GOT3 (cell line): Measurements from ENCODE around the gene EME1.
"Not testable (repeated sequence)": the region's sequence is repeated elsewhere in the genome, so short reads cannot be mapped to it uniquely, and the experiment has no call there.

Experiments
- DNase-seq: peaks from one replicate; lab custom pipeline; 2025; ENCODE audit warnings: mixed read lengths; lab: John Stamatoyannopoulos, UW

Gene EME1

DNA sequence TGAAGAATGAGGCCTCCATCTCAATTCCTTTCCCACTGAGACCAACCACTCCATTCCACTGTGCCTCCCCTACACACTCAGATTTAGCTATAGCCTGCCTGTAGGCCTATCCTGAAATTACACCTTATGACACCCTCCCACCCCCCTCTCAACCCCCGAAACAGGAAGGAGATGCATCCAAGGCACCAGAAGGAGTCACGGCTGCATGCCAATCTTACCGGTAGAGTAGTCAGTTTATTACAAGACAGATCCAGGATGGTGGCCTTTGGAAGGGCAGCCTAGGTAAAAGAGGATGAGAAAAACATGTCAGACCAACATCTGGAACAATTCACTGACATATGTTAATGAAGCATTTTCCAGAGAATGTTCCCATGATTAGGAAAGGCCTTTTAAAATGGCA lies 21.7 kb downstream of the EME1 start:
- DNase-seq: no peak

DNA sequence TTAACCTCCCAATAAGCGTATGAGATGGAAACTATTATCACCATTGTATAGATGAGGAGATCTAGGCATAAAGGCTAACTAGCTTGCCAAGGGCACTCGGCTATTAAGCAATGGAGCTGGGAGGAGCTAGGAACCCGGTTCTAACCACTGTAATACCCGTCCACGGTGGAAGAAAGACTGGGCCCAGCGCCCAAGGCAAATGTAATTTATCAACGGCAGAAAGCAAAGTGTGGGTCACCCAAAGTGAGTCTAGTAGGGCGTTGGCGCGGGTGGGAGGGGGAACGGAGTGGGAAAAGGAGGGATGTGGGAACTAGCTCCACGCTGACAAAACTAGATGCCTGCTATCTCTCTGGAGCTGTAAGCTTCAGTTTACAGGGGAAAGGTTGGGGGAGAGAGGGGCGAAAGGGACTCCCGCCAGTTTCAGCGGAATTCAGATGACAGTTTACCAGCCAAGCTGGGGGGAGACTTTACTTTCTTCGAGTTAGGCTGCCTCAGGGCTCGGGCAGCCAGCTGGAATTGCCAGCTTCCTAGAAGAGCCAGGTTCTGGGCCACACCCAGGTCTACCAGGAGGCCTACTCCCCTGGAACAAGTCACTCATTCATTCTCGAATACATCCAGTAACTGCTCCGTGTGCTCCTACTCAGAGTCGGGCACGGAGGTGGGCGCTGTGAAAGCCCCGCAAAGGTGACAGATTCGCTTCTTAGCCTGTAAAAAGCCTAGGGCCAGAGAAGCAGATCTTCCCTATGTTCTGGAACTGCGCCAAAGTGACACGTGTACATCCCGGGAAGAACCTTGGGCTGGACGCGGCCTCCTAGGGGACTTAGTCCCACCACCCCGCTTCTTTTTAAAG lies 23.5 kb downstream of the EME1 start:
- DNase-seq: peak; percentile 16

DNA sequence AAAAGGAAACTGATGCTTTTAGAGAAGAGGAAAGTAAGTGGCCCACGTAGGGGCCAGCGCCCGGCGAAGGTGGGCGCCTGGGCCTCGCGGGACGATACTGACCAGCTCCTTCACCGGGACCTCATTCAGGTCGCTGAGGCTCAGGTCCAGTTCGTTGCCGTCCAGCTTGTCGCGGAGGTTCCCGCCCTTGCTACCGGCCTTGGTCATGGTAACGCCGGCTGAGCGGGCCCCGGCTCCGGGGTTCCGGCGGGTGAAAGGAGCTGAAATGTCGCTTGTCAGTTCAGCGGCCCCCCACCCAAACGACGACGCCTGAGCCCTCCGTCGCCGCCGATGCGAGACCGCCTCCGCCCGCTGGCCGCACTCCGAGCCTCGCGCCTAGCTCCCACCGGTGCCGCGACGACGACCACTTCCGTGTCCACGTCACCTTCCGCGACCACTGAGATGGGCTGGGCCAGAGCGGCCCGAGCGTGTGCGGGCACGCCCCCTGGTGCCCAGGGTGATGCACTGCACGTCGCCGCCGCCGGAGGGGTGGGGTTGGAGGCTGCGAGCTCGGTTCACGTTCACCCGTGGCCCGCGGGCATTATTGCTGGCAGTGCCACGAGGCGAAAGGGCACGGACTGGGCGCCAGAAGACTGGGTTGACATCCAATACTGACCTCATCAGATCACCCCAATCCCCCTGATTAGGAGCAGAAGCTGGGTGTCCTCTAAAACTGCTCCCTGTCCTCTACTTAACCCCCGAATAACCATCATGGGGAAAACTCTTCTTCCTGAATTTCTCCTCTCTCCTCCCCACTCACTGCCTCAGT lies 24.3 kb downstream of the EME1 start, which contains the start of gene LRRC59:
LRRC59 (minus strand) TSS at position 413 of the 808 bp plus-strand sequence; CDS start at position 207, 206 bp downstream.
- DNase-seq: peak; percentile 70

DNA sequence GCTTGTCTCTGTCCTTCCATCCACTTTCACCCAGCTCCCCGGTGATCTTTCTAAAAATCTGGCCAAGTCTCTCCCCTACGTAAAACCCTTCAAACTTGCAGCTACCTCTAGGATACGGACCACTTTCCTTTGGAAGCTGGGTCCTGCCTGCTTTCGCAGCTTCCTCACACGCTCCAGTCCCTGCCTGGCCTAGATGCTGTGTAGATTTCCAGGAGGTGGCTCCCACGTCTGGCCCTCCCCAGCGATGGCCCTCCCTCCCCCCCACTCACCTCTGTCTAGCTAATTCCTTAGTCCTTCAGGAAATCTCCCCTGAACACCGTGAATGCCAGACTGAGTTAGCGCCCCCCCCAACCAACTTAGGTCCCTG lies 24.9 kb downstream of the EME1 start:
- DNase-seq: no peak

DNA sequence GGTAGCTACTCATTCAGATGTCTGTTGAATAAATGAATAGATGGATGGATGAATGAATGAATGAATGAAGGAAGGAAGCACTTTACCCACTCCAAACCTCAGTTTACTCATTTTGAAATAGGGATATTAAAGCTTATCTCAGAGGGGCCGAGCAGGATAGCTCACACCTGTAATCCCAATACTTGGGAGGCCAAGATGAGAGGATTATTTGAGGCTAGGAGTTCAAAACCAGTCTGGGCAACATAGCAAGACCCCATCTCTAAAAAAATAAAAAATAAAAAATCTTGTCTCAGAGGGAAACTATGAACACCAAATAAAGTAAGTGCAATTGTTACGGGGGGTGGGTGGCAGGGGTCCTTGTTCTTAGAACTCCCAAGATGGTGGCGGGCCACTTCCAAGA lies 25.6 kb downstream of the EME1 start:
- DNase-seq: not testable (repeated sequence)

DNA sequence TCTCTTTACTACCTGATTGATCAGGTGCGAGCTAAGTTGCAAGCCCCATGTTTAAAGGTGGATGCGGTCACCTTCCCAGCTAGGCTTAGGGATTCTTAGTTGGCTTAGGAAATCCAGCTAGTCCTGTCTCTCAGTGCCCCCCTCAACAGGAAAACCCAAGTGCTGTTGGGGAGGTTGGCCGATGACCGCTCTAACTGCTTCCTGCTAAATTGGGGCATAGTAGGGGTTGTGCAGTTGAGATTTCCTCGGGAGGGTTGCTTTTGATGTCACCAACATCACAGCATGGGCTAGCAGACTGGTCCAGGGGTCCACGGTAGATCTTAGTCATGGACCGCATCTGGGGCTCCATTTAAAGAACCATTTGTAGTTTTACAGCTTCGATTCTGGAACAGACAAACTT lies 26.6 kb downstream of the EME1 start:
- not testable (repeated sequence) for DNase-seq

DNA sequence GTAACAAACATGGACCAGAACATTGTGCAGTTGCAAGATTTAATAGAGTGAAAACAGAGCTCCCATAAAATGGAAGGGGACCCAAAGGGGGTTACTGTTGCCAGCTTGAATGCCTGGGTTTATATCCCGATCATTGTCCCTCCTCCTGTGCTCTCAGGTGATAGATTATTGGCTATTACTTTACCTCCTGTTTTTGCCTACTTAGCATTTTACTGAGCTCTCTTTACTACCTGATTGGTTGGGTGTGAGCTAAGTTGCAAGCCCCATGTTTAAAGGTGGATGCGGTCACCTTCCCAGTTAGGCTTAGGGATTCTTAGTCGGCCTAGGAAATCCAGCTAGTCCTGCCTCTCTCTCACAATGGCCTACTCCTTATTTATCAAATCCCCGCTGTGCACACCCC lies 32.3 kb downstream of the EME1 start:
- DNase-seq: not testable (repeated sequence)

DNA sequence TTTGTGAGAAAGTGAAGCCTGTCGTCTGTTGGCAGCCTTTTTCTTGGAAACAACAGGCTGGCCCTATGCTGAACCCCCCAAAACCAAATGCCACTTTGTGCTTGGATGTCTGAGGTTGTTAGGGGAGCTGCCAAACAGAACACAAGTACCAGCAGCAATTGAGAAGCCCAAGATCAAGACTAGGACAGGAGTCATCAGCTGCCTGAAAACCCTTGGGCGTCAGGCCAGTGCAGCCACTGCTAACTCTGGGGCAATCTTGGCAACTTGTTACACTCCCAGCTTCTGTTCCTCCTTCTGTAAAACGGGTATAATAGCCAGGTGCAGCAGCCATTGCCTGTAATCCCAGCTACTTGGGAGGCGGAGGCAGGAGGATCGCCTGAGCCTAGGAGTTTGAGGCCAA lies 33.5 kb downstream of the EME1 start:
- DNase-seq: no peak

DNA sequence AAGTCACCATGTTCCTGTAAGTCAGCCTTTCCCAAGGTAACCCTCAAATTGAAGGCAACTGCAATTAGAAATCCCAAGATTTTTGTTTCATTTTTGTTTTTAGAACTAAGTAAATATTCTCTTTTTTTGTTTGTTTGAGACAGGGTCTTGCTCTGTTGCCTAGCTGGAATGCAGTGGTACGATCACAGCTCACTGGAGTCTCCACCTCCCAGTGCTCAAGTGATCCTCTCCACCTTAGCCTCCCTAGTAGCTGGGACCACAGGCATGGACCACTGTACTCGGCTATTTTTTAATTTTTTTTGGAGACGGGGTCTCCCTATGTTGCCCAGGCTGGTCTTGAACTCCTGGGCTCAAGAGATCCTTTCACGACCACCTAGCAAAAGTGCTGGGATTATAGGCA lies 34.9 kb downstream of the EME1 start:
- DNase-seq: no peak

DNA sequence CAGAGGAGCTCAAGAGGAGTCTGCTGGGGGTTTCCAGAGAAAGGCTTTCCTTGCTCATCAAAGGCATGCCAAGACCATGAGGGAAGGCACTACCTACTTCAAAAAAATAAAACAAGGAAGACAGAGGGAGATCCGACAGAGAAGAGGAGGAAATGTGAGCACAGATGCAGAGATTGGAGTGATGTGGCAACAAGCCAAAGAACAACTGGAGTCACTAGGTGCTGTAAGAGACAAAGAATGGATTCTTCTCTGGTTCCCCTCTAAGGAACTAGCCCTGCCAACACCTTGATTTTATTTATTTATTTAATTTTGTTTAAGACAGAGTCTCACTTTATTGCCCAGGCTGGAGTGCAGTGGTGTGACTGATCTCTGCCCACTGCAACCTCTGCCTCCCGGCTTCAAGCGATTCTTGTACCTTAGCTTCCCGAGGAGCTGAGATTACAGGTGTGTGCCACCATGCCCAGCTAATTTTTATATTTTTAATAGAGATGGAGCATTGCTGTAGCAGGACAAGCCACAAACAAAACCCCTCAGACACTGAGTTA lies 39.2 kb downstream of the EME1 start:
- DNase-seq: no peak

DNA sequence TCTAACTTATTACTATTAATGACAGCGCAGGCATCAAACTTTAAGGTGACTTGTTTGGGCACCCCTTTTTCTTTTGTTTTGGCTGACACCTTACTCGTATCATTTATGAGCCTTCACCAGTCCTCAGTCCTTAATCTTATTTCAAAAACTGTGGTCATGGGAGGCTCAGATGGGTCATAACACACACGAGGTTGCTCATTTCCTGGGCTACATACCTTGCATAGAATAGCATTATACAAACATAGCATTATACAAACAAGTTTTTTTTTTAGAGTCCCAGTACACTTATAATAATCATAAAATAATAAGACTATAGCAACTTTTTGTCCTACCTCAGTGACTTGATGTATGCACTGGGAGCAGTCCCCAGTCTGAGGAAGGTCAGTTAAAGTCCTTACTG lies 41.8 kb downstream of the EME1 start:
- DNase-seq: no peak

DNA sequence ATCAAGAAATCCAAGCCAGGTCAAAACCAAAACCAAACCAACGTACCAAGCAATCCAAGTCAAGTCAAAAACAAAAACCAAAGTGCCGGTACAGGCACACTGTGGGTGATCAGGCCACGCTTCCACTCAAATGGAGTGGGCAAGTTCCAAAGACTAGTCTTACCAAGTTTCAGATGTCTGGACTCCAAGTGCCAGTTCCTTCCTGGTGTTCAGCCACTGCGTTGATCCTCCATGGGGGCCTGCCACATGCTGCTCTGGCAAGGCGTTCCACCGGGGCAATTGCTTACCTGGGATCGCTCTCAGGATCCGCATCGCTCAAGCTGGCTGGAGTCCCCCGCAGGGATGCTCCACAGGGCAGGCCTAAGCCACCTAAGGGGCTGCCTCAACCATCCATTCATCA lies 46.5 kb downstream of the EME1 start:
- DNase-seq: not testable (repeated sequence)

DNA sequence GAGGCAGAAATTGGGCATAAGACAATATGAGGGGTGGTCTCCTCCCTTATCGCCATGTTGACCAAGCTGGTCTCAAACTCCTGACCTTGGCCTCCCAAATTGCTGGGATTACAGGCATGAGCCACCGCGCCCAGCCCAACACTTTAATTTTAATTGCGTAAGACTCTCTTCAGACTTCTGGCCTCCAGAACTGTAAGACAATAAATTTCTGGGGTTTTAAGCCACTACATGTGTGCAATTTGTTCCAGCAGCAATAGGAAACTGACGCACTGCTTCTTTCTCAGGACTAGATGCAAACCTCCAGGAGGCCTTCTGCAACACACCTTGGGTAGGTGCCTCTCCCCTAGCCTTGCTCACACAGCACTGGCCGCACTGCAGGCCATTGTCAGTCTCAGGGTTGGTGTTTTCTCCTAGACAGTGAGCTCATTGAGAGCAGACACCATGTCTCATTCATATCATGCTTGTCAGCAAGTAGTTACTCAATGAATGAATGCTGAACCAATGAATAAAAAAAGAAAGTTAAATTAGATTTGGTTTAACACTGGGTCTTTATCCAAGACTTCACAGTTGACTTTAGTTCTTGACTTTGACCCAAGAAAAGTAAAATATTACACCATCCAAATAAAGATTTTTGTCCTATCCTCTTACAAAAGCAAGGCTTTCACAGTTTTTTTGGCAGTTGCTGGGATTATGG lies 47.5 kb downstream of the EME1 start:
- DNase-seq: no peak

DNA sequence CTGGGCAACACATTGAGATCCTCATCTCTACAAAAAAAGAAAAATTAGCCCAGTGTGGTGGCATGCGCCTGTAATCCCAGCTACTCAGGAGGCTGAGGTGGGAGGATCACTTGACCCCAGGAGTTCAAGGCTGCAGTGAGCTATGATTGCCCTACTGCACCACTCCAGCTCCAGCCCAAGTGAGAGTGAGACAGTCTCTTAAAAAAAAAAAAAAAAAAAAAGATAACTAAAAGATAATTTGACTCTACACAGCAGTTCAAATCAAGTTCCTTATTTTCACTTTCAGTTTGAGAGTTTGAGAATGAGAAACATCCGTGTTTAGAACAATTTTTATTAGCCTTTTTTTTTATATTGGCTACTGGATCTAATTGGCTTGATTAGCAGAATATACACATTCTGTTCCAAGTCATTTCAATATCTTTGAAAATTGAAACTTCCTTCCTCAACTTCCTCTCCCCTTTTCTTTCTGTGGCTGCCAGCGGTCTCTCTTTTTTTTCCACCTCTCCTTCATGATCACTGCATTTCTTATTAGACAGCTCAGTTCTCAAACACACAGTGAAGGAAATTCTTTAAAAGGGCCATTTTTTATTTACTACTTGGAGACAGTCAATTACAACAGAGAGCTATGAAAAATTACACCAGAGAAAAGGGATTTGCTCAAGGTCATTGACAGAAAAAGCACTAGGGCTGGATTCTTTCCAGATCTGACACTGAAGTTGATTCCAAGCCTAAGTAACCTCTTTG lies 48.5 kb downstream of the EME1 start:
- DNase-seq: no peak

DNA sequence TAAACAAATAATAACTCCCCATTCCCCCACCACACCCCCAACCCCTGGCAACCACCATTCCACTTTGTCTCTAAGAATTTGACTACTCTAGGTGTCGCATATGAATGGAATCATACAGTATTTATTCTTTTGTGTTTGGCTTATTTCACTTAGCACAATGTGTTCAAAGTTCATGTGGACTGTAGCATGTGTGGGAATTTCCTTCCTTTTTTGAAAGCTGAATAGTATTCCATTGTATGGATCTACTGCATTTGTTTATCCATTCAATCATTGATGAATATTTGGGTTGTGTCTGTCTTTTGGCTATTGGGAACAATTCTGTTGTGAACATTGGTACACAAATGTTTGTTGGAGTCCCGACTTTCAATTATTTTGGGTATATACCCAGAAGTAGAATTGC lies 49.7 kb downstream of the EME1 start:
- DNase-seq: no peak

DNA sequence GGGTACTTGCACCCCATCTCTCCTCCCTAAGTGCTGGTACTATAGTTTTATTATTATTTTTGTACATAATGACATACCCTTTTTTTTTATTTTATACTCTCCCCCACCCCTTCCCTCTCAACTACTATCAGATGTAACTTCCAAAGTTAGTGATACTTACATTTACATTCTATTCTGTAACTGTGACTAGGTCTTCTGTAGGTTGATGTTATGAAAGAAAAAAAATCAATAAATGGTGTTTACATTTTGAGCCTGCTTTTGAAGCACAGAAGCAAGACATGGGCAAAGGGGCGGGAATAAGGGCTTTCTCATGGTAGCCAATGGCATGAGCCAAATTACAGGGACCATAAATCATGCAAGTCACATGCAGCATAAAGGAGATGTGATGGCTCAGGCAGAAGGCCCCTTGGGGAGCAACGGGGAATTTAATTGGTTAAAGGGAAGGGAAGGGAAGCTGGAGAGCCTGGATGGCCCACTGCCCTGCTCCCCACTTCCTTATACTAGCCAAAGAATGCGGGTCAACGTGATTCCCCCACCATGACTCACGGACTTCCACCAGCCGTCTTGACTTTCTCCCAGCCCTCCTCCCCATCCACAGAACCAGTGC lies 50.6 kb downstream of the EME1 start:
- DNase-seq: peak; percentile 39

DNA sequence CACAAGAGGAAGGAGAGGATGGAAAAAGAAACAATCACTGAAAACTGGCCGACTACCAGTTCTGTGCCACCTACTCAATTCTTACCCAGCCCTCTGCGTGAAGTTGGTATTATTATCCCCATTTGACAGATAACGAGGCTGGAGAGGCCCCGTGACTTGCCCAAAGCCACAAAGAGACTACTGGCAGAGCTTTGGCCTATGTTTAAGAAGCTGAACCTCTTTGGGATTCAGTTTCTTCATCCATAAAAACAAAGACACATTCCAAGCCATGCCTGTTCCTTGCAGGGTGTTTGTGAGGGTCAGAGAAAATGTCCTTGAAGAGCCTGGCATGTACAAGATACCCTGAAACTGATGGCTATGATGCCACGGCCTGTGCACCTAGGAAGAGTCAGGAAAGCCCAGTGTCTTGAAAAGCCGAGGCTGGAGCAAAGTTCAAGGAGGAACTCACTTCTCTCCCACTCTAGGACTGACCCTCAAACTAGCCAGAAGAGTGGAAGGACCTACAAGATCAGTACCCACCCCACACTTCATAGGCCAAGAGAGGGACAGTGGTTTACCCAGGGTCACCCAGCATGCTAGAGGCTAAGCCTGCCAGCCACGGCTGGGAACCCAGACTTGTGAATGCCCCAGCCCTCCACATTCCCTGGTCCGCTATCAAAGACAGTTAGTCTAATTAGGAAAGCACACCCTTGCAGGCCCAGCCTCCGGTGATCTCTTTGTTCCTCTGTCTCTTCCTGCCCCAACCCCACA lies 51.4 kb downstream of the EME1 start:
- DNase-seq: no peak

DNA sequence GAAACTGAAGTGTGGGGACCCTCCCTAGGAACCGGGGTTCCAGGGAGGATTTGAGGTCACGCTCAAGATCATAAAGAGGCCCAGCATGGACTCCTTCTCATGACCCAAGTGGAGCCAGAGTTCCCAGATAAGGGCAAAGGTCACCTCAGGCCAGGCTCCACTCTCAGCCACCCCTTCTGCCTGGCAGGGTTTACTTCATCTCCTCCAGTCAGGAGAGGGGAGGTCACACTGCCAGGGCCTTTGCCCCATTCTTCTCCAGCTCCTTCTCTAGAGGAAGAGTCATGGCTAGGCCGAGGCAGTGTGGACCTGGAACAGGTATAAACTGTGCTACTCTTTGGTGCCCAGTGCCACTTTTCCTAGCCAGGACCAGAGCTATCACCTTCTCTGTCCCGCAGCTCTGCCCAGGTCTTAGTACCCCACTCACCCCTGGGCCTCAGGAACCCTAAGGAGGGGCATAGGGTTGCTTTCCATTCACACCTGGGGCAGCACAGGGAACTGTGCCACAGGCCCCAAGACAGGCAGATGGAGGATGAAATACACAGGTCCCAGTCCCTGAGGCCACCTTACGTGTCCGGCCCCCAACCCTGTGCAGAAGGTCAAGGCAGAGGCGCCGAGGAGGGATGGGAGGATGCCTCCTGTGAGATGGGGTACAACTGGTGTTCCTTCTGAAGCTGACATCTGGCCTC lies 52.1 kb downstream of the EME1 start:
- no peak for DNase-seq

DNA sequence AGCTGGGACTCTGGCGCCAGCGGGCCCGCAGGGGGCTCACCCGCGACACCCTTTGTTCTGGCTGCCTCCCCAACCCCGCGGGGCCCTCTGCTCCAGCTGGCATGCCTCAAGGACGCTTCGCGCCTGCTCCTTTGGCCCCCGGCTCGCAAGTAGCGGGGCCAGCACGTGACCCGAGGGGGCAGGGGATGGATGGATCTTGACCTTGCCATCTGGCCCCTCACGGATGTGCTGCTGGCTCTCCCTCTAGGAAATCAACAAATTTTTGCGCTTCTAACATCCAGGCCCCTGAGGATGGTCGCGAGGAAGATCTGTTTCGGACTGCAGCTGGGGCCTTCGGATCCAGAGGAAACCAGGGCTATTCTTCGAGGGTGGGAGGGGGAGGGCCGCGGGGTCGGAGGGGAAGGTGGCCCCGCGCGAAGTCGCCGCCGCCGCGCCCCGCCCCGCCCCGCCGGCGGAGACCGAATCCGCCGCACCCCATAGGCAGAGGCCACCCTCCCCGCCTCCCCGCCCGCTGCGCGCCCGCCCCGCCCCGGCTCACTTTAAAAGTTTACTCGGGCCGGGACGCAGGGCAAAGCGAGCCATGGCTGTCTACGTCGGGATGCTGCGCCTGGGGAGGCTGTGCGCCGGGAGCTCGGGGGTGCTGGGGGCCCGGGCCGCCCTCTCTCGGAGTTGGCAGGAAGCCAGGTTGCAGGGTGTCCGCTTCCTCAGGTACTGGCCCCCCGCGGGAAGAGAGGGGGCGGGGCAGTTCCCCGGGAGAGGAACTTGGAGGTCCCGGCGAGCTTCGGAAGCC lies 52.8 kb downstream of the EME1 start, which contains the start of gene ACSF2:
ACSF2 (plus strand) TSS at position 537 of the 790 bp plus-strand sequence; CDS start at position 581, 44 bp downstream.
- peak; percentile 16 for DNase-seq
